Endothelial cell of umbilical vein (primary cell): ENCODE measurements around the gene ZNF627.
"Not testable (repeated sequence)": the region's sequence is repeated elsewhere in the genome, so short reads cannot be mapped to it uniquely, and the experiment has no call there.

Experiments
- CTCF ChIP-seq, 2 donors: IDR thresholded peaks; 1 replicate in 1 of 2; 2 replicates in 1 of 2; pipeline ENCODE4 v1.5.1; 2011; ENCODE audit warnings: low read length in 2 of 2, mild to moderate bottlenecking in 2 of 2, moderate library complexity in 2 of 2, control low read depth in 1 of 2, inconsistent platforms in 1 of 2, low read depth in 1 of 2; ENCODE audit not compliant: insufficient read depth in 1 of 2; ENCODE audit errors: extremely low read depth in 1 of 2
- EZH2 ChIP-seq: IDR thresholded peaks from 2 replicates; pipeline ENCODE4 v1.6.1; 2012; ENCODE audit warnings: borderline replicate concordance, low read depth, mild to moderate bottlenecking, moderate library complexity, low read length, inconsistent platforms; ENCODE audit not compliant: severe bottlenecking
- GATA2 ChIP-seq: IDR thresholded peaks from 2 replicates; pipeline ENCODE4 v1.7.0; 2011; ENCODE audit warnings: low read depth, mild to moderate bottlenecking, moderate library complexity, mixed read lengths, low read length; ENCODE audit not compliant: insufficient read length, insufficient read depth
- MAX ChIP-seq: IDR thresholded peaks from 2 replicates; pipeline ENCODE4 v1.6.1; 2011; ENCODE audit not compliant: insufficient read depth, insufficient read length
- MYC ChIP-seq: IDR thresholded peaks from one replicate; pipeline ENCODE4 v1.6.1; 2011; ENCODE audit warnings: mild to moderate bottlenecking, low read depth, low read length
- POLR2A ChIP-seq: IDR thresholded peaks from 2 replicates; pipeline ENCODE4 v1.6.1; 2012; ENCODE audit warnings: low read depth, mild to moderate bottlenecking, control low read depth, low read length
- POLR2AphosphoS5 ChIP-seq: IDR thresholded peaks from 2 replicates; pipeline ENCODE4 v1.6.1; 2012; ENCODE audit warnings: low read depth, mild to moderate bottlenecking, control low read depth, low read length, moderate library complexity; ENCODE audit not compliant: insufficient read depth

- not testable (repeated sequence) for TF ChIP-seq CTCF (IDR thresholded peaks at IDR 0.05; ENCODE audit: extremely low read depth in 1 of 2, insufficient read depth in 1 of 2, low read depth in 1 of 2, low read length in 2 of 2); POLR2A; EZH2; POLR2AphosphoS5; GATA2; MAX; MYC
Observed at GRCh38 chr19:11564082-11564807, 33.0 kb upstream of the ZNF627 start.
